ENCODE data around the gene RALGPS2.

Gene RALGPS2

GRCh38 chr1:178864326-178864725, 139.3 kb downstream of the RALGPS2 start:
- no peak for DNase-seq (ENCODE audit: low read depth in 2 of 2)

GRCh38 chr1:178867670-178868069, 142.6 kb downstream of the RALGPS2 start:
- no peak for DNase-seq (ENCODE audit: low read depth in 2 of 2)

GRCh38 chr1:178868706-178869105, 143.7 kb downstream of the RALGPS2 start:
- no peak for DNase-seq (ENCODE audit: low read depth in 2 of 2)

GRCh38 chr1:178869119-178869697, 144.2 kb downstream of the RALGPS2 start:
- DNase-seq (ENCODE audit: low read depth in 2 of 2): no peak

- no peak for DNase-seq (ENCODE audit: low read depth in 2 of 2)
Measured at GRCh38 chr1:178870221-178870620, 145.2 kb downstream of the RALGPS2 start.

GRCh38 chr1:178870944-178871343, 145.9 kb downstream of the RALGPS2 start, which contains the start of gene ANGPTL1:
Gene ANGPTL1, minus strand, starts transcription at chr1:178871077. Its CDS starts 5,301 bp downstream, at chr1:178865776.
- DNase-seq (ENCODE audit: low read depth in 2 of 2): no peak

- DNase-seq (ENCODE audit: low read depth in 2 of 2): no peak
Measured at GRCh38 chr1:178871551-178872320, 146.7 kb downstream of the RALGPS2 start.

- DNase-seq (ENCODE audit: low read depth in 2 of 2): no peak
Measured at GRCh38 chr1:178874966-178875365, 149.9 kb downstream of the RALGPS2 start.

GRCh38 chr1:178875936-178876335, 150.9 kb downstream of the RALGPS2 start:
- no peak for DNase-seq (ENCODE audit: low read depth in 2 of 2)

- no peak for DNase-seq (ENCODE audit: low read depth in 2 of 2)
Measured at GRCh38 chr1:178877896-178878295, 152.9 kb downstream of the RALGPS2 start.

- DNase-seq (ENCODE audit: low read depth in 2 of 2): no peak
Measured at GRCh38 chr1:178881950-178882349, 156.9 kb downstream of the RALGPS2 start.

- no peak for DNase-seq (ENCODE audit: low read depth in 2 of 2)
Measured at GRCh38 chr1:178885869-178886268, 160.8 kb downstream of the RALGPS2 start.

GRCh38 chr1:178886551-178886950, 161.5 kb downstream of the RALGPS2 start:
- no peak for DNase-seq (ENCODE audit: low read depth in 2 of 2)

- DNase-seq (ENCODE audit: low read depth in 2 of 2): no peak
Measured at GRCh38 chr1:178895928-178896327, 170.9 kb downstream of the RALGPS2 start.

GRCh38 chr1:178898401-178898800, 173.4 kb downstream of the RALGPS2 start:
- no peak for DNase-seq (ENCODE audit: low read depth in 2 of 2)

GRCh38 chr1:178899402-178899801, 174.4 kb downstream of the RALGPS2 start:
- DNase-seq (ENCODE audit: low read depth in 2 of 2): no peak

- DNase-seq (ENCODE audit: low read depth in 2 of 2): no peak
Measured at GRCh38 chr1:178901482-178902125, 176.6 kb downstream of the RALGPS2 start.

- no peak for DNase-seq (ENCODE audit: low read depth in 2 of 2)
Measured at GRCh38 chr1:178908358-178908757, 183.3 kb downstream of the RALGPS2 start.

- DNase-seq (ENCODE audit: low read depth in 2 of 2): no peak
Measured at GRCh38 chr1:178910023-178910422, 185.0 kb downstream of the RALGPS2 start.

GRCh38 chr1:178912597-178912996, 187.6 kb downstream of the RALGPS2 start:
- no peak for DNase-seq (ENCODE audit: low read depth in 2 of 2)

GRCh38 chr1:178916448-178917174, 191.6 kb downstream of the RALGPS2 start:
- no peak for DNase-seq (ENCODE audit: low read depth in 2 of 2)

GRCh38 chr1:178918308-178918707, 193.3 kb downstream of the RALGPS2 start:
- DNase-seq (ENCODE audit: low read depth in 2 of 2): no peak
